ENCODE data around the gene APELA. TPM values are rescaled to one million over a fixed set of nuclear protein-coding genes. Genes with fewer than 3 reads are reported as not detected.

The APELA gene
- total and polyA plus RNA-seq, 9 donors: 0.10 TPM; not detected in 8

GRCh38 chr4:164847967-164848649, 28.9 kb upstream of the APELA start:
- 58 to 89% (median 77%) methylated on average over 2 of the region's 2 CpGs for WGBS, 3 donors
- Histone ChIP-seq H3K4me3 (no peak overlapping the region), H3K9me3 (no peaks in the 10 kb centered on the region), H3K27ac (no peak overlapping the region), H3K36me3 (no peaks in the 10 kb centered on the region), H3K27me3 (no peaks in the 10 kb centered on the region), H3K4me1 (ENCODE audit: insufficient read depth) (no peaks in the 10 kb centered on the region)
- intact Hi-C loops (cut with DNase I): no loop called here
- DNase-seq: no peak
- TF ChIP-seq POLR2A (IDR thresholded peaks at IDR 0.05): no peak
- no peak for TF ChIP-seq EP300 (IDR thresholded peaks at IDR 0.05)
- TF ChIP-seq CTCF (IDR thresholded peaks at IDR 0.05): no peak

- Histone ChIP-seq H3K36me3 (no peaks in the 10 kb centered on the region), H3K4me3 (no peak overlapping the region), H3K9me3 (no peaks in the 10 kb centered on the region), H3K27me3 (no peaks in the 10 kb centered on the region), H3K27ac (no peak overlapping the region), H3K4me1 (ENCODE audit: insufficient read depth) (no peaks in the 10 kb centered on the region)
- WGBS, 3 donors: 78 to 88% (median 86%) methylated on average over 1 of the region's 1 CpG
- TF ChIP-seq CTCF (IDR thresholded peaks at IDR 0.05) (no peak), EP300 (IDR thresholded peaks at IDR 0.05) (no peak), POLR2A (IDR thresholded peaks at IDR 0.05) (no peak)
- DNase-seq: no peak
- intact Hi-C loops (cut with DNase I): no loop called here
Measured at GRCh38 chr4:164856396-164856795, 20.6 kb upstream of the APELA start.

GRCh38 chr4:164866817-164867490, 10.0 kb upstream of the APELA start:
- no peak overlapping the region for H3K27ac ChIP-seq
- H3K36me3 ChIP-seq: no peaks in the 10 kb centered on the region
- TF ChIP-seq CTCF (IDR thresholded peaks at IDR 0.05): no peak
- TF ChIP-seq EP300 (IDR thresholded peaks at IDR 0.05): no peak
- TF ChIP-seq POLR2A (IDR thresholded peaks at IDR 0.05): no peak
- H3K4me1 ChIP-seq (ENCODE audit: insufficient read depth): no peaks in the 10 kb centered on the region
- no peak for DNase-seq
- no peaks in the 10 kb centered on the region for H3K9me3 ChIP-seq
- intact Hi-C loops (cut with DNase I): no loop called here
- no peak overlapping the region for H3K4me3 ChIP-seq
- 32 to 34% (median 33%) methylated on average over 3 of the region's 3 CpGs for WGBS, 3 donors
- no peaks in the 10 kb centered on the region for H3K27me3 ChIP-seq

GRCh38 chr4:164871673-164872072, 5.3 kb upstream of the APELA start:
- no peak for DNase-seq
- Histone ChIP-seq H3K4me1 (ENCODE audit: insufficient read depth) (no peaks in the 10 kb centered on the region), H3K4me3 (no peak overlapping the region), H3K36me3 (no peaks in the 10 kb centered on the region), H3K27me3 (no peaks in the 10 kb centered on the region), H3K9me3 (no peaks in the 10 kb centered on the region), H3K27ac (no peak overlapping the region)
- 76 to 93% (median 91%) methylated on average over 4 of the region's 4 CpGs for WGBS, 3 donors
- TF ChIP-seq EP300 (IDR thresholded peaks at IDR 0.05) (no peak), CTCF (IDR thresholded peaks at IDR 0.05) (no peak), POLR2A (IDR thresholded peaks at IDR 0.05) (no peak)
- intact Hi-C loops (cut with DNase I): no loop called here
